ENCODE results near the gene SUN3. TPM values are rescaled to one million over a fixed set of nuclear protein-coding genes. Genes with fewer than 3 reads are reported as not detected.

SUN3 gene
- total and polyA plus RNA-seq, 10 of the 15 experiments (the other 5 are each of a cell fraction or from before 2014, with no cell fraction given) = 0.29 to 0.48 TPM; not detected in 8

DNA sequence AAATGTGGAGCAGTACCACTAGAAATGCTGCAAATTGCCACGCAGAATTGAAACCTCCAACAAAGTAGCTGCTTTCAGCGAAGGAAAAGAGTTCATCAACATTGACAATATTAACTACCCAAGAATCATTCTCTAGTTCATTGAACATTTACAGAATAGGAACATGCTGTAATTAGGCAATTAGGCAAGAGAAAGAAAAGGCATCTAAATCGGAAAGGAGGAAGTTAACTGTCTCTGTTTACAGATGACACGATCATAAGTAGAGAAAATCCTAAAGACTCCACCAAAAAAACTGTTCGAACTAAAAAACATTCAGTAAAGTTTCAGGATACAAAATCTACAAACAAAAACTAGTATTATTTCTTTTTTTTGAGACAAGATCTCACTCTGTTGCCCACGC lies 71.8 kb downstream of the SUN3 start:
- Histone ChIP-seq H3K27me3 (replicated peaks in 1 of 2; ENCODE audit: control insufficient read depth in 2 of 2, insufficient read depth in 2 of 2, low read length in 1 of 2) (no peaks in the 10 kb centered on the region), H3K9me3 (replicated peaks; ENCODE audit: control insufficient read depth, insufficient read depth, low read length) (no peaks in the 10 kb centered on the region), H3K9ac (ENCODE audit: control insufficient read depth, insufficient read depth, low read length) (no peak overlapping the region), H3K79me2 (ENCODE audit: control insufficient read depth, insufficient read depth, low read length) (no peaks in the 10 kb centered on the region), H3K4me3 (no peak overlapping the region), H3K4me1 (ENCODE audit: control insufficient read depth, insufficient read depth, low read length) (peaks cover 4% of the 10 kb centered on the region; the same call in 1 of the 2 replicates), H3K27ac (ENCODE audit: control insufficient read depth, insufficient read depth) (no peak overlapping the region), H3K36me3 (ENCODE audit: control insufficient read depth in 2 of 2, insufficient read depth in 2 of 2, low read length in 1 of 2) (peaks cover 2 to 3% of the 10 kb centered on the region in 2 experiments; a peak in 2 of 4 replicates), H2AFZ (ENCODE audit: control insufficient read depth, low read depth, low read length) (no peak overlapping the region), H4K20me1 (ENCODE audit: control insufficient read depth, insufficient read depth) (no peaks in the 10 kb centered on the region), H3K4me2 (ENCODE audit: control insufficient read depth, insufficient read depth) (no peak overlapping the region)
- ChIA-PET SMC1A (ENCODE audit: uncharacterized antibody, unreplicated experiment) (interaction anchor here (1.0 kb wide), 1 partner anchor 9 kb away, joined by 4 read pairs; the partner anchor contains the start of gene PKD1L1), POLR2A (no interaction called here), RAD21 (ENCODE audit: unreplicated experiment) (interaction anchor here (1.1 kb wide), 1 partner anchor 12 kb away, joined by 3 read pairs; no protein-coding TSS in a partner anchor), CTCF (interaction anchor here (0.7 to 2.2 kb wide), 4 partner anchors 11 to 157 kb away, joined by 3 to 7 read pairs (median 3); no protein-coding TSS in a partner anchor)
- DNase-seq (ENCODE audit: low read depth, low spot score) = no peak
- intact Hi-C loops (cut with micrococcal nuclease; ENCODE audit: unreplicated experiment) (no loop called here), in situ Hi-C loops (cut with MboI) (no loop called here)
- no peak for ATAC-seq
- WGBS (ENCODE audit: insufficient coverage, insufficient replicate concordance, low lambda C conversion rate, missing lambda C conversion rate) = 82% methylated on average over 6 of the region's 6 CpGs
- no TSS peak for BruUV-seq (replicated peaks)
- no peak for FAIRE-seq
- TF ChIP-seq CHD1 (IDR thresholded peaks at IDR 0.05; ENCODE audit: low read depth, low read length) = no peak
- no peak for TF ChIP-seq EZH2 (IDR thresholded peaks at IDR 0.05; ENCODE audit: borderline replicate concordance, control insufficient read depth, low read depth, low read length)
- TF ChIP-seq SMC3 (IDR thresholded peaks at IDR 0.05; ENCODE audit: borderline replicate concordance, low read length) = no peak
- TF ChIP-seq YBX1 (IDR thresholded peaks at IDR 0.05) = no peak
- TF ChIP-seq, protein P1, sequence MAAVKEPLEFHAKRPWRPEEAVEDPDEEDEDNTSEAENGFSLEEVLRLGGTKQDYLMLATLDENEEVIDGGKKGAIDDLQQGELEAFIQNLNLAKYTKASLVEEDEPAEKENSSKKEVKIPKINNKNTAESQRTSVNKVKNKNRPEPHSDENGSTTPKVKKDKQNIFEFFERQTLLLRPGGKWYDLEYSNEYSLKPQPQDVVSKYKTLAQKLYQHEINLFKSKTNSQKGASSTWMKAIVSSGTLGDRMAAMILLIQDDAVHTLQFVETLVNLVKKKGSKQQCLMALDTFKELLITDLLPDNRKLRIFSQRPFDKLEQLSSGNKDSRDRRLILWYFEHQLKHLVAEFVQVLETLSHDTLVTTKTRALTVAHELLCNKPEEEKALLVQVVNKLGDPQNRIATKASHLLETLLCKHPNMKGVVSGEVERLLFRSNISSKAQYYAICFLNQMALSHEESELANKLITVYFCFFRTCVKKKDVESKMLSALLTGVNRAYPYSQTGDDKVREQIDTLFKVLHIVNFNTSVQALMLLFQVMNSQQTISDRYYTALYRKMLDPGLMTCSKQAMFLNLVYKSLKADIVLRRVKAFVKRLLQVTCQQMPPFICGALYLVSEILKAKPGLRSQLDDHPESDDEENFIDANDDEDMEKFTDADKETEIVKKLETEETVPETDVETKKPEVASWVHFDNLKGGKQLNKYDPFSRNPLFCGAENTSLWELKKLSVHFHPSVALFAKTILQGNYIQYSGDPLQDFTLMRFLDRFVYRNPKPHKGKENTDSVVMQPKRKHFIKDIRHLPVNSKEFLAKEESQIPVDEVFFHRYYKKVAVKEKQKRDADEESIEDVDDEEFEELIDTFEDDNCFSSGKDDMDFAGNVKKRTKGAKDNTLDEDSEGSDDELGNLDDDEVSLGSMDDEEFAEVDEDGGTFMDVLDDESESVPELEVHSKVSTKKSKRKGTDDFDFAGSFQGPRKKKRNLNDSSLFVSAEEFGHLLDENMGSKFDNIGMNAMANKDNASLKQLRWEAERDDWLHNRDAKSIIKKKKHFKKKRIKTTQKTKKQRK (IDR thresholded peaks at IDR 0.05; ENCODE audit: low read depth, low read length) = no peak
- TF ChIP-seq TARDBP (IDR thresholded peaks at IDR 0.05; ENCODE audit: borderline replicate concordance) = no peak
- TF ChIP-seq TCF3 (IDR thresholded peaks at IDR 0.05; ENCODE audit: borderline replicate concordance, insufficient read depth, low read depth, low read length) = no peak
- TF ChIP-seq, protein P2, sequence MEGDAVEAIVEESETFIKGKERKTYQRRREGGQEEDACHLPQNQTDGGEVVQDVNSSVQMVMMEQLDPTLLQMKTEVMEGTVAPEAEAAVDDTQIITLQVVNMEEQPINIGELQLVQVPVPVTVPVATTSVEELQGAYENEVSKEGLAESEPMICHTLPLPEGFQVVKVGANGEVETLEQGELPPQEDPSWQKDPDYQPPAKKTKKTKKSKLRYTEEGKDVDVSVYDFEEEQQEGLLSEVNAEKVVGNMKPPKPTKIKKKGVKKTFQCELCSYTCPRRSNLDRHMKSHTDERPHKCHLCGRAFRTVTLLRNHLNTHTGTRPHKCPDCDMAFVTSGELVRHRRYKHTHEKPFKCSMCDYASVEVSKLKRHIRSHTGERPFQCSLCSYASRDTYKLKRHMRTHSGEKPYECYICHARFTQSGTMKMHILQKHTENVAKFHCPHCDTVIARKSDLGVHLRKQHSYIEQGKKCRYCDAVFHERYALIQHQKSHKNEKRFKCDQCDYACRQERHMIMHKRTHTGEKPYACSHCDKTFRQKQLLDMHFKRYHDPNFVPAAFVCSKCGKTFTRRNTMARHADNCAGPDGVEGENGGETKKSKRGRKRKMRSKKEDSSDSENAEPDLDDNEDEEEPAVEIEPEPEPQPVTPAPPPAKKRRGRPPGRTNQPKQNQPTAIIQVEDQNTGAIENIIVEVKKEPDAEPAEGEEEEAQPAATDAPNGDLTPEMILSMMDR (IDR thresholded peaks at IDR 0.05 in 2 of 3, conservative IDR thresholded peaks at IDR 0.05 in 1 of 3; ENCODE audit: control insufficient read depth in 2 of 3, extremely low read depth in 1 of 3, insufficient read depth in 1 of 3, low read depth in 3 of 3, low read length in 3 of 3) = no peak

Measured in GM12878 (cell line).